HG02852 (cell line): Measurements from ENCODE around the gene VSNL1.
"Not testable (repeated sequence)": the region's sequence is repeated elsewhere in the genome, so short reads cannot be mapped to it uniquely, and the experiment has no call there.

Experiments used
- ATAC-seq: cut with Tn5 transposase; IDR thresholded peaks from one replicate; pipeline ENCODE4 v1.9.1; 2021; ENCODE audit warnings: mild to moderate bottlenecking, moderate library complexity; ENCODE audit not compliant: unreplicated experiment

Gene VSNL1

DNA sequence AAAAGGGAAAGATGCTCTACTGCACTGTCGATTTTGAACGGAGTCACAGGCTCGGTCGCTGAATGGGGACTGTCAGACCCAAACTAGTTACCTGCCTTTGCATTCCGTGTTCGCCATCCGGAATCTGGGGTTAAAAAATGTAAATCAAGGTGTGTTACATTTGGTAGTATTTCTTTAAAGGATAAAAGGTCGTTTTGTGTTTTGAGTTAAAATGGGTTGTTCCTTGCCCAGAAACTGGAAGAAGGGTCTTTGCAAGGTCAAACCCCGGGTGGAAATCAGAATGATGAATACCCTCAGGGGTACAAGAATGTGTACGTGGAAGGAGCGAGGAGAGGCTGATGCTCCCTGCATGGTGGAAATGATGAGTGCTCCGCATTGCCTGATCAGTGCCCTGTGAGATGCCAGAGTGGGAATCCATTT is 1.0 kb downstream of the VSNL1 start:
- ATAC-seq, result no peak

DNA sequence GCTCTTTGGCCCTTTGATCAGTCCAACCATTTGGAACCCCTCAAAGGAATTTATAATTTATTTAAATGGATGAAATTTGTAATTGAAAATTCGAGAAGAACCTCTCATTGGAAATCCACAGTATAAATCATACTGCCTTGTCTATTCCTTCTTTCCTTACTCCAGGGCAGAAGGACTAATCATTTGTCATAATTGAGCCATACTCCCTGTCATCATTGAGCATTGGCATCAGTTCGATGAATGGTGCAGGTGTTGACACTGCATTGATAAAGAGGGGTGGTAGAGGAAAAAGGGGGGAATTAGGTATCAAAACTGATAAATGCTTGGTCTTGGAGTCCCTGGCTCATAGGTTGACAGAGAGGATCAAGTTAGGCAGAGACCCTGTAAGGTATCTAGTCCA is 2.0 kb downstream of the VSNL1 start:
- ATAC-seq, result no peak

- no peak for ATAC-seq
Observed at GRCh38 chr2:17543131-17543660, 2.7 kb downstream of the VSNL1 start.

DNA sequence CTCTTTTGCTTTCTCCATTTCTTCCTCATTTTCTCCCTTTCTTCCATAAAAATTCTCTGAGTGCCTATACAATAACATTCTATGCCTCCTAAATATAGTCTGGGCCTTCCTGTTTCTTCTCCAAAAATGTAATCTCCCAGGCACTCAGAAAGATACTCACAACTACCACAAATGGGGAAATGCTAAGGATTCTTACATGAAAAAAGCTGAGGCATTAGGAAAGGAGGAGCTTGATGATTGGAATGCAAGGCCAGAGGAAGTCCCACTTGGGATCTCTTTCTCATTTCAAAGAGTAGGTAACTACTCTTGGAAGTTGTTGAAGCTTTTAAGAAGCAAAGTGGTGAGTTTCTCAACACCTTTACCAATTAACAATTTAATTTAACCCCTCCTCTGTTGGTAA is 3.4 kb downstream of the VSNL1 start:
- no peak for ATAC-seq

DNA sequence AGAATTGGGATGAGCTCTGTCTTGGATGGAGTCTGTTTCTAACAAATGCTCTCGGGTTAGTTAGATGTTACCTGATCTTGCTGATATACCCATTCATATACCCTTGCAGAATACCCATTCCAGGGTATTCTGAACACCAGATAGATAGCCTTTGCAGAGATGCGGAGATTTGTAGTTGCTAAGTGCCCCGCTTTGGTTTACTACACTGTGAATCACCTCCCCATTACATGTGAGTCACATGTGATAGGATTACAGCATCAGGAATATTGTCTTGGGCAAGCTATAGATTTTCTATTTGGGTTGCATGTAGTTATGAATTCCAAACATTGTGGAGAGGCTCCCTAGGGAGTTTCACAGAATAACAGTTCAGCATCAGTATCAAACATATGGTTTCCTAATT is 3.8 kb downstream of the VSNL1 start:
- ATAC-seq, result no peak

DNA sequence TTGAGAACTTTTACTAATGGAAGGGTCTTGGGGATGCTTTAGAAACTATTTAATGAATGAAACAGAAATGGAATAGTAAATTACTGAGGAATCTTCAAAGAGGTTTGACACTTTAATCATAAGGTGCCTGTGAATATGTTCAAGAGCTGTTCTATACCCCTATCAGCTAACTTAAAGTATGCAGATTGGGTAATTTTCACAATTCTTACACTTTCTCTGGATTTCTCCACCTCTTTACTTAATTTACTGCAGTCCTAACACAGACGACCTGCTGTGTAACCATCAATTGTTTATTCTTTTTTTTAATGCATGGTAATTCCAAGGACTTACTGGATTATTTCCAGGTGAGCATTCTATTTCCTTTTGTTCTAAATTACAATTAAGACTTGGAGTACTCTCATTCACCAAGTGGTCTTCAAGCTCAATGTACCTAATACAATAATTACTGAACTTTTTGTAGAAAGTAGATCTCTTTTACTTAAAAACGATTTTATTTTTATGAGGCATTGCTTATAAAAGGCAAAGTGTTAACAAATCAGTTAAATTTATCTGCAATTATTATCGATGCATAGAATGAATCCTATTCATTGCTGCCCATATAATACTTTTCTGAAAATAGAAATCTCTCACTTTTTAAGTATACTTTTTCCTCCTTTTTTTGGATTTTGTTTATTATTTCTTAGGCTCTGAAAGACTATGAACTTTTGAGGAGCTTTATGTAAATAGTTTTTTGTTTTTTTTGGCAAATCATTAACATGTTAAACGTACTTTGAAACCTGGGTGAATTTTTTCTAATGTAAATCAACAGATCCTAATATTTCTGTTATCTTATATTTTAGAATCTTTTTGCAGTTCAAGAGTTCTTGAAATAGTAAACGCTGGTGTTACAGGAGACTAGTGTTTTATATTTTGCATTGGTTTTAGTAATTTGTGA is 5.5 kb downstream of the VSNL1 start:
- no peak for ATAC-seq

- no peak for ATAC-seq
Observed at GRCh38 chr2:17547237-17547636, 6.7 kb downstream of the VSNL1 start.

DNA sequence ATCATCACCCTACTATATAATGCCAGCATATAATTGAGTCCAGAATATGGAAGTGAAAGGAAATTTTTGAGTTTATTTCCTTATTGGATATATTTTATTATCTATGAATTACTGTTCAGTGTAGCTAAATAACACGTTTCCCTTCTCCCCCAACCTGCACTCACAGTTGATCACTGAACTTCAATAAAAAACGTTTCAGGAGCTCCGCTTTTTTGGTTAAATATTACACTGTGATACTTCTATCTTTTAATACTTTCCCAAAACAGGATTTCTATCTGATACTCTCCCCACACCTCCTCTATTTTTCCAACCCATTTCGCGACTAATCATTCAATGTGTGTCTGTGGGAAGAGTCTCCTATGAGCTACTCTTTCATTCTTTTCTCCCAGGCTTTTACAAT is 7.2 kb downstream of the VSNL1 start:
- no peak for ATAC-seq

DNA sequence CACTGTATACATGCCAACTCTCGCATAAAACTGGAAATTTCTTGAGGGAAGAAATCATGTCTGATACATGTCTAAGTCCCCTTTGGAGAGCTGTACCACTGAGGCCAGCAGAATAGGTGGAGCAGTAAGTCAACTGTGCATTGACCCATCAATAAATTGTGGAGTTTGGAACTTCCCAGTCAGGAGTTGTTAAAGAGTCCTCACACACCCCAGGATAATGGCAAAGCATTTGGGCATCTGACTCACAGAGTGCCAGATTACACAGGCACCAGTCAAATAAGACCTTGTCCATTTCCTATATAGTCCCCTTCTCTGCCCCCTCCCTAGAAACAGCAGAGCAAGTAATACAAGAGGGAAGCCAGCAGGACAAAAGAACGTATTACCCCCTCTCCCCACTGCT is 10.4 kb downstream of the VSNL1 start:
- ATAC-seq, result no peak

DNA sequence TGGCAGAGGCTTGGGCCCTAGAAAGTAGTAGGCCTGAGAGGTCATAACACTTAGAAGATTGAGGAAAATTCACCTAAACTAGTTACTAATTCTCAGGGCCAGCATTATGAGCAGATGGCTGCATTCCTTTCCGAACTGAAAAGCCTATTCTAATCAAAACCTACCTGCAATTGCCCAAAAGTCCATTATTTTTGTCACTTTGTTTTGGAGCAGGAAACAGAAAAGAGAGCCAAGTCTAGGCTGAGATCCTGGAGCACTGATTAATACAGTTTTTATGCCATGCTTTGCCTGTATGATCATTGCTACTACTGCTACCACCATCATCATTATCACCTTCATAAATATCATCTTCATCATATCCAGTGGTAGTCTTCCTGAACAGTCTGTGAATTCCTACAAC is 14.7 kb downstream of the VSNL1 start:
- ATAC-seq, result no peak

GRCh38 chr2:17557596-17557995 is 17.1 kb downstream of the VSNL1 start:
- no peak for ATAC-seq

DNA sequence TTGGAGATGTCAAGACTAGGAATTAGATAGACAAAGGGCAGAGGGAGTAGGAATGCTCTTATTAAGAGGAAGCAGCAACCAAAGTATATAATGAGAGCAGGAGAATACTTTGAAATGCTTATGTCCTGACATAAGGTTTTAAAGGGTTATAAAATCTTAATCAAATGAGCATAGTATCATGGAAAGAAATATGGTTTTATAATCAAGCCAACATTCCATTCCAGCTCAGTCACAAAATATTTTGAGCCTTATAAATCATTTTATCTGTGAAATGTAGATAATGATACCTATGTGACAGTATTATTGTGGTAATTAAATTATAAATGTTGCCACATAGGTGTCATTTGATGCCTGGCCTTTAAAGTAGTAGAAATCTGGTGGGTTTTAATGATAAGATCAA is 17.6 kb downstream of the VSNL1 start:
- no peak for ATAC-seq

DNA sequence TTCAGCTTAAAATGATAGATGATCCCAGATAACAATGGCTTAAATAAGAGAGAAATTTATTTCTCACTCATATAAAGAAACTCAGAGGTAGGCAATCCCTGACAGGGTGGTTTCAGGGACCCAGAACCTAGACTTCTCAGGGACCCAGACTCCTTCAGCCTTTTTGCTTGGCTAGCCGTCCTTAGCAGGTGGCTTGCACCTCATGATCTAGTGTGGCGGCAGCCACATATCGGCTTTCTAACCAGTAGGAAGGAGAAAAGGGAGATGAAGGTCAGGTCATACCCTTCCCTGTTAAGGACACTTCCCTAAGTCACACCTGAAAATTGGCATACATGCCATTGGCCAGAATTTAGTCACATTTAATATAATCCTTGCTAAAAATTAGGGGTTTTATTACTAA is 18.4 kb downstream of the VSNL1 start:
- ATAC-seq, result no peak

DNA sequence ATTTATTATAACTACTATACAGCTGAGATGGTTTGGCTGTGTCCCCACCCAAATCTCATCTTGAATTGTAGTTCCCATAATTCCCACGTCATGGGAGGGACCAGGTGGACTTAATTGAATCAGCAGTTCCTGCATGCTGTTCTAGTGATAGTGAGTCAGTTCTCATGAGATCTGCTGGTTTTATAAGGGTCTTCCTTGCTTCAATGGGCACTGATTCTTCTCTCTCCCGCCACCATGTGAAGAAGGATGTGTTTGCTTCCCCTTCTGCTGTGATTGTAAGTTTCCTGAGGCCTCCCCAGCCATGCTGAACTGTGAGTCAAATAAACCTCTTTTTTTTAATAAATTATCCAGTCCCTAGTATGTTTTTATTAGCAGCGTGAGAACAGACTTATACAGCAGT is 25.2 kb downstream of the VSNL1 start:
- not testable (repeated sequence) for ATAC-seq

DNA sequence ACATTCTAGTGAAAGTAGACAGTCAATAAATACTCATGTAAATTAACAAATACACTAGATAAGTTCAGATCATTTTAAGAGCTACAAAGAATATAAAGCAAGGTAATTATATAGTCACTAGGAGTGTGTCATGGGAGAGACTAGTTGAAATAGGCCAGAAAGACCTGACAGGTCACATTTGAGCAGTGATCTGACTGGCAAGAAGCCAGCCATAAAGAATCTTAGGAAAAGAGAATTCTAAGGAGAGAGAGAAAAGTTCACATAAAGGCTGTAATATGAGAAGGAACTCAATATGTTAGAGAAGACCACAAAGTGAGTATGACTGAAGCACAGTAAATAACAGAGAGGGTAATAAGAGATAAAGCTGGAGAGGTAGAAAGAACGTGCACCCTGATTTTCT is 31.2 kb downstream of the VSNL1 start:
- ATAC-seq, result no peak

GRCh38 chr2:17573085-17573803 is 32.7 kb downstream of the VSNL1 start:
- no peak for ATAC-seq

GRCh38 chr2:17573804-17574175 is 33.3 kb downstream of the VSNL1 start:
- ATAC-seq, result no peak

GRCh38 chr2:17574406-17575073 is 34.0 kb downstream of the VSNL1 start:
- ATAC-seq, result no peak

- no peak for ATAC-seq
Observed at GRCh38 chr2:17576802-17577201, 36.3 kb downstream of the VSNL1 start.

- peak; percentile 80 for ATAC-seq
Observed at GRCh38 chr2:17578466-17578928, 38.0 kb downstream of the VSNL1 start.

- ATAC-seq, result no peak
Observed at GRCh38 chr2:17579605-17580318, 39.3 kb downstream of the VSNL1 start.
